Measurements from ENCODE around the gene AMPH. TPM values are rescaled to one million over a fixed set of nuclear protein-coding genes. Genes with fewer than 3 reads are reported as not detected.

AMPH gene
- total RNA-seq, 1 experiment from 2014 or later = not detected

- no peak overlapping the region for H3K4me2 ChIP-seq (ENCODE audit: low read length)
- intact Hi-C loops (cut with micrococcal nuclease) = loop anchor here (1.0 to 5.0 kb wide), 2 partner anchors 123 to 228 kb away; no protein-coding TSS in a partner anchor
- peak; percentile 94 for ATAC-seq
- H2AFZ ChIP-seq (ENCODE audit: low read depth, low read length, poor library complexity, severe bottlenecking) = peak overlapping the region; percentile 8
- H3K27me3 ChIP-seq (ENCODE audit: insufficient read depth, low read length) = no peaks in the 10 kb centered on the region
- POLR2A ChIA-PET = interaction anchor here (1.8 kb wide), 1 partner anchor 13 kb away, joined by 4 read pairs; no protein-coding TSS in a partner anchor
- H3K9ac ChIP-seq (ENCODE audit: low read length) = no peak overlapping the region
- H3K27ac ChIP-seq (ENCODE audit: low read depth, low read length) = no peak overlapping the region
- RAD21 ChIA-PET (ENCODE audit: low non-redundant PET in 1 of 2, low total read pairs in 2 of 2, uncharacterized antibody in 2 of 2, unreplicated experiment in 2 of 2) = interaction anchor here (0.6 to 1.5 kb wide), 5 partner anchors 9 to 120 kb away, joined by 3 to 4 read pairs (median 3); no protein-coding TSS in a partner anchor
- no peaks in the 10 kb centered on the region for H4K20me1 ChIP-seq (ENCODE audit: insufficient read depth)
- no peaks in the 10 kb centered on the region for H3K79me2 ChIP-seq (ENCODE audit: insufficient read depth, low read length)
- peak; percentile 73 for DNase-seq (ENCODE audit: low read depth, low spot score)
- CTCF ChIA-PET = interaction anchor here (0.6 to 3.5 kb wide), 29 partner anchors 9 to 1102 kb away, joined by 3 to 49 read pairs (median 5); partner anchors contain the start of genes SFRP4 and STARD3NL
- no peaks in the 10 kb centered on the region for H3K36me3 ChIP-seq (ENCODE audit: control insufficient read depth in 1 of 2, insufficient read depth in 2 of 2, low read length in 2 of 2)
- BruUV-seq (replicated peaks) = no TSS peak
- peaks cover 7 to 25% of the 10 kb centered on the region in 2 experiments; a peak in 3 of 4 replicates for H3K4me1 ChIP-seq (ENCODE audit: control insufficient read depth in 1 of 2, insufficient read depth in 2 of 2, low read length in 2 of 2)
- TF ChIP-seq CBX3 (IDR thresholded peaks at IDR 0.05; ENCODE audit: low read depth) (peak; percentile 72; the same call in 1 of the 2 replicates), FOSL1 (IDR thresholded peaks at IDR 0.05; ENCODE audit: low read depth) (no peak), RAD21 (IDR thresholded peaks at IDR 0.05; ENCODE audit: low read depth) (peak; percentile 80), ZNF274 (IDR thresholded peaks at IDR 0.05; ENCODE audit: low read depth, low read length) (no peak), SP1 (IDR thresholded peaks at IDR 0.05; ENCODE audit: low read depth) (no peak), YY1 (IDR thresholded peaks at IDR 0.05; ENCODE audit: extremely low read depth, insufficient replicate concordance, low read depth, low read length) (peak; percentile 58)
- TF ChIP-seq, protein P1, sequence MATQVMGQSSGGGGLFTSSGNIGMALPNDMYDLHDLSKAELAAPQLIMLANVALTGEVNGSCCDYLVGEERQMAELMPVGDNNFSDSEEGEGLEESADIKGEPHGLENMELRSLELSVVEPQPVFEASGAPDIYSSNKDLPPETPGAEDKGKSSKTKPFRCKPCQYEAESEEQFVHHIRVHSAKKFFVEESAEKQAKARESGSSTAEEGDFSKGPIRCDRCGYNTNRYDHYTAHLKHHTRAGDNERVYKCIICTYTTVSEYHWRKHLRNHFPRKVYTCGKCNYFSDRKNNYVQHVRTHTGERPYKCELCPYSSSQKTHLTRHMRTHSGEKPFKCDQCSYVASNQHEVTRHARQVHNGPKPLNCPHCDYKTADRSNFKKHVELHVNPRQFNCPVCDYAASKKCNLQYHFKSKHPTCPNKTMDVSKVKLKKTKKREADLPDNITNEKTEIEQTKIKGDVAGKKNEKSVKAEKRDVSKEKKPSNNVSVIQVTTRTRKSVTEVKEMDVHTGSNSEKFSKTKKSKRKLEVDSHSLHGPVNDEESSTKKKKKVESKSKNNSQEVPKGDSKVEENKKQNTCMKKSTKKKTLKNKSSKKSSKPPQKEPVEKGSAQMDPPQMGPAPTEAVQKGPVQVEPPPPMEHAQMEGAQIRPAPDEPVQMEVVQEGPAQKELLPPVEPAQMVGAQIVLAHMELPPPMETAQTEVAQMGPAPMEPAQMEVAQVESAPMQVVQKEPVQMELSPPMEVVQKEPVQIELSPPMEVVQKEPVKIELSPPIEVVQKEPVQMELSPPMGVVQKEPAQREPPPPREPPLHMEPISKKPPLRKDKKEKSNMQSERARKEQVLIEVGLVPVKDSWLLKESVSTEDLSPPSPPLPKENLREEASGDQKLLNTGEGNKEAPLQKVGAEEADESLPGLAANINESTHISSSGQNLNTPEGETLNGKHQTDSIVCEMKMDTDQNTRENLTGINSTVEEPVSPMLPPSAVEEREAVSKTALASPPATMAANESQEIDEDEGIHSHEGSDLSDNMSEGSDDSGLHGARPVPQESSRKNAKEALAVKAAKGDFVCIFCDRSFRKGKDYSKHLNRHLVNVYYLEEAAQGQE (IDR thresholded peaks at IDR 0.05; ENCODE audit: low read depth) = no peak
- TF ChIP-seq, protein P2, sequence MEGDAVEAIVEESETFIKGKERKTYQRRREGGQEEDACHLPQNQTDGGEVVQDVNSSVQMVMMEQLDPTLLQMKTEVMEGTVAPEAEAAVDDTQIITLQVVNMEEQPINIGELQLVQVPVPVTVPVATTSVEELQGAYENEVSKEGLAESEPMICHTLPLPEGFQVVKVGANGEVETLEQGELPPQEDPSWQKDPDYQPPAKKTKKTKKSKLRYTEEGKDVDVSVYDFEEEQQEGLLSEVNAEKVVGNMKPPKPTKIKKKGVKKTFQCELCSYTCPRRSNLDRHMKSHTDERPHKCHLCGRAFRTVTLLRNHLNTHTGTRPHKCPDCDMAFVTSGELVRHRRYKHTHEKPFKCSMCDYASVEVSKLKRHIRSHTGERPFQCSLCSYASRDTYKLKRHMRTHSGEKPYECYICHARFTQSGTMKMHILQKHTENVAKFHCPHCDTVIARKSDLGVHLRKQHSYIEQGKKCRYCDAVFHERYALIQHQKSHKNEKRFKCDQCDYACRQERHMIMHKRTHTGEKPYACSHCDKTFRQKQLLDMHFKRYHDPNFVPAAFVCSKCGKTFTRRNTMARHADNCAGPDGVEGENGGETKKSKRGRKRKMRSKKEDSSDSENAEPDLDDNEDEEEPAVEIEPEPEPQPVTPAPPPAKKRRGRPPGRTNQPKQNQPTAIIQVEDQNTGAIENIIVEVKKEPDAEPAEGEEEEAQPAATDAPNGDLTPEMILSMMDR (IDR thresholded peaks at IDR 0.05 in 2 of 3, conservative IDR thresholded peaks at IDR 0.05 in 1 of 3; ENCODE audit: borderline replicate concordance in 1 of 3, insufficient read depth in 1 of 3, low read depth in 2 of 3, low read length in 2 of 3) = peak; percentile 99 to 100 (median 99)
- no peak overlapping the region for H3K4me3 ChIP-seq (replicated peaks in 1 of 2; ENCODE audit: low read depth in 1 of 2, low read length in 2 of 2)
- H3K9me2 ChIP-seq (ENCODE audit: insufficient read depth) = no peaks in the 10 kb centered on the region
- H3K9me3 ChIP-seq (ENCODE audit: control insufficient read depth in 1 of 2, insufficient read depth in 1 of 2, low read depth in 1 of 2, low read length in 2 of 2) = no peaks in the 10 kb centered on the region
Observed at GRCh38 chr7:38335492-38336147, 295.6 kb downstream of the AMPH start.

Measured in HCT116 (cell line).